SJSA1 (cell line): ENCODE results near the gene BAZ2B. TPM values are rescaled to one million over a fixed set of nuclear protein-coding genes. Genes with fewer than 3 reads are reported as not detected.
"Not testable (repeated sequence)": the region's sequence is repeated elsewhere in the genome, so short reads cannot be mapped to it uniquely, and the experiment has no call there.

ENCODE experiments used
- DNase-seq, 2 experiments: peaks; one replicate each; pipeline ENCODE4 v3.0.0-alpha.2; 2015 to 2020; ENCODE audit warnings: low spot score in 2 of 2, low read depth in 1 of 2
- H3K27ac ChIP-seq: fragments of 250-450 bp; sonication (Bioruptor Pico); 2 replicates; pipeline ENCODE4 v1.5.1; 2020; ENCODE audit warnings: mild to moderate bottlenecking, moderate library complexity
- H3K27me3 ChIP-seq: fragments of 250-450 bp; sonication (Bioruptor Pico); replicated peaks from 2 replicates; pipeline ENCODE4 v1.5.1; 2020; ENCODE audit warnings: mild to moderate bottlenecking, moderate library complexity
- H3K36me3 ChIP-seq: fragments of 250-450 bp; sonication (Bioruptor Pico); 2 replicates; pipeline ENCODE4 v1.5.1; 2020; ENCODE audit warnings: mild to moderate bottlenecking
- H3K4me1 ChIP-seq: fragments of 250-450 bp; sonication (Bioruptor Pico); replicated peaks from 2 replicates; pipeline ENCODE4 v1.6.1; 2021; ENCODE audit warnings: mild to moderate bottlenecking
- H3K4me3 ChIP-seq: fragments of 250-450 bp; sonication (Bioruptor Pico); 2 replicates; pipeline ENCODE4 v1.5.1; 2020; ENCODE audit warnings: mild to moderate bottlenecking
- H3K9me3 ChIP-seq: fragments of 250-450 bp; sonication (Bioruptor Pico); replicated peaks from 2 replicates; pipeline ENCODE4 v1.5.1; 2020; ENCODE audit warnings: mild to moderate bottlenecking
- total RNA-seq: library from RNA; depleted of rRNA; stranded (reverse); fragments of >200 nt; shearing (Covaris generic); gene quantifications from 2 replicates; pipeline ENCODE4 v1.2.3, GENCODE V29; 2014

BAZ2B gene
- total RNA-seq, 1 experiment from 2014 or later, result 15.0 TPM

- Histone ChIP-seq H3K4me1 (peaks cover 5% of the 10 kb centered on the region; the same call in 1 of the 2 replicates), H3K36me3 (no peaks in the 10 kb centered on the region), H3K4me3 (no peak overlapping the region), H3K9me3 (no peaks in the 10 kb centered on the region), H3K27ac (no peak overlapping the region), H3K27me3 (no peaks in the 10 kb centered on the region)
- no peak for DNase-seq
Measured at GRCh38 chr2:159553727-159554126, 62.6 kb downstream of the BAZ2B start.

GRCh38 chr2:159551806-159552205 lies 64.5 kb downstream of the BAZ2B start:
- no peaks in the 10 kb centered on the region for H3K36me3 ChIP-seq
- H3K9me3 ChIP-seq, result no peaks in the 10 kb centered on the region
- no peak for DNase-seq
- no peak overlapping the region for H3K4me3 ChIP-seq
- no peaks in the 10 kb centered on the region for H3K27me3 ChIP-seq
- H3K27ac ChIP-seq, result no peak overlapping the region
- peaks cover 5% of the 10 kb centered on the region; the same call in 1 of the 2 replicates for H3K4me1 ChIP-seq

GRCh38 chr2:159550231-159550630 lies 66.1 kb downstream of the BAZ2B start:
- Histone ChIP-seq H3K36me3 (no peaks in the 10 kb centered on the region), H3K4me1 (peaks cover 5% of the 10 kb centered on the region; the same call in 1 of the 2 replicates), H3K27me3 (no peaks in the 10 kb centered on the region), H3K27ac (no peak overlapping the region), H3K9me3 (no peaks in the 10 kb centered on the region), H3K4me3 (no peak overlapping the region)
- DNase-seq, result no peak

GRCh38 chr2:159549234-159549633 lies 67.1 kb downstream of the BAZ2B start:
- peak in 1 of 2 experiments; percentile 17 for DNase-seq
- Histone ChIP-seq H3K4me1 (peaks cover 5% of the 10 kb centered on the region; the same call in 1 of the 2 replicates), H3K27me3 (no peaks in the 10 kb centered on the region), H3K9me3 (no peaks in the 10 kb centered on the region), H3K4me3 (no peak overlapping the region), H3K36me3 (no peaks in the 10 kb centered on the region), H3K27ac (no peak overlapping the region)

GRCh38 chr2:159546716-159547430 lies 69.5 kb downstream of the BAZ2B start:
- H3K4me3 ChIP-seq, result no peak overlapping the region
- H3K27me3 ChIP-seq, result no peaks in the 10 kb centered on the region
- H3K36me3 ChIP-seq, result no peaks in the 10 kb centered on the region
- H3K4me1 ChIP-seq, result peaks cover 5% of the 10 kb centered on the region; the same call in 1 of the 2 replicates
- no peak overlapping the region for H3K27ac ChIP-seq
- DNase-seq, result no peak
- no peaks in the 10 kb centered on the region for H3K9me3 ChIP-seq

- Histone ChIP-seq H3K27me3 (no peaks in the 10 kb centered on the region), H3K36me3 (no peaks in the 10 kb centered on the region), H3K9me3 (no peaks in the 10 kb centered on the region), H3K4me1 (peaks cover 5% of the 10 kb centered on the region; the same call in 1 of the 2 replicates), H3K4me3 (no peak overlapping the region), H3K27ac (no peak overlapping the region)
- DNase-seq, result no peak
Measured at GRCh38 chr2:159546039-159546438, 70.3 kb downstream of the BAZ2B start.

- no peaks in the 10 kb centered on the region for H3K36me3 ChIP-seq
- peaks cover 5% of the 10 kb centered on the region; the same call in 1 of the 2 replicates for H3K4me1 ChIP-seq
- no peak overlapping the region for H3K4me3 ChIP-seq
- no peaks in the 10 kb centered on the region for H3K27me3 ChIP-seq
- H3K27ac ChIP-seq, result no peak overlapping the region
- H3K9me3 ChIP-seq, result no peaks in the 10 kb centered on the region
- no peak for DNase-seq
Measured at GRCh38 chr2:159545085-159545484, 71.3 kb downstream of the BAZ2B start.

GRCh38 chr2:159542101-159542500 lies 74.2 kb downstream of the BAZ2B start:
- Histone ChIP-seq H3K4me3 (no peak overlapping the region), H3K4me1 (no peaks in the 10 kb centered on the region), H3K9me3 (no peaks in the 10 kb centered on the region), H3K27ac (no peak overlapping the region), H3K27me3 (no peaks in the 10 kb centered on the region), H3K36me3 (no peaks in the 10 kb centered on the region)
- DNase-seq, result no peak

- no peaks in the 10 kb centered on the region for H3K4me1 ChIP-seq
- H3K9me3 ChIP-seq, result no peaks in the 10 kb centered on the region
- no peak overlapping the region for H3K4me3 ChIP-seq
- no peak for DNase-seq
- no peak overlapping the region for H3K27ac ChIP-seq
- no peaks in the 10 kb centered on the region for H3K27me3 ChIP-seq
- no peaks in the 10 kb centered on the region for H3K36me3 ChIP-seq
Measured at GRCh38 chr2:159539701-159540100, 76.6 kb downstream of the BAZ2B start.

- Histone ChIP-seq H3K9me3 (no peaks in the 10 kb centered on the region), H3K27me3 (no peaks in the 10 kb centered on the region), H3K27ac (no peak overlapping the region), H3K36me3 (no peaks in the 10 kb centered on the region), H3K4me3 (no peak overlapping the region), H3K4me1 (no peaks in the 10 kb centered on the region)
- DNase-seq, result no peak
Measured at GRCh38 chr2:159538801-159539200, 77.5 kb downstream of the BAZ2B start.

- not testable (repeated sequence) for H3K27ac ChIP-seq, H3K4me3 ChIP-seq, DNase-seq, H3K36me3 ChIP-seq, H3K27me3 ChIP-seq, H3K4me1 ChIP-seq, H3K9me3 ChIP-seq
Measured at GRCh38 chr2:159535261-159535660, 81.1 kb downstream of the BAZ2B start.

- no peak for DNase-seq
- H3K4me3 ChIP-seq, result no peak overlapping the region
- no peaks in the 10 kb centered on the region for H3K4me1 ChIP-seq
- no peaks in the 10 kb centered on the region for H3K36me3 ChIP-seq
- no peak overlapping the region for H3K27ac ChIP-seq
- 0 out of 2 replicates have a peak, but pooled peaks cover 3% of the 10 kb centered on the region for H3K27me3 ChIP-seq
- no peaks in the 10 kb centered on the region for H3K9me3 ChIP-seq
Measured at GRCh38 chr2:159531475-159531874, 84.9 kb downstream of the BAZ2B start.

GRCh38 chr2:159526433-159526832 lies 89.9 kb downstream of the BAZ2B start:
- Histone ChIP-seq H3K27me3 (0 out of 2 replicates have a peak, but pooled peaks cover 3% of the 10 kb centered on the region), H3K9me3 (no peaks in the 10 kb centered on the region), H3K27ac (no peak overlapping the region), H3K4me3 (no peak overlapping the region), H3K4me1 (no peaks in the 10 kb centered on the region), H3K36me3 (no peaks in the 10 kb centered on the region)
- DNase-seq, result no peak

- Histone ChIP-seq H3K4me3 (no peak overlapping the region), H3K9me3 (no peaks in the 10 kb centered on the region), H3K4me1 (no peaks in the 10 kb centered on the region), H3K27ac (no peak overlapping the region), H3K27me3 (no peaks in the 10 kb centered on the region), H3K36me3 (no peaks in the 10 kb centered on the region)
- no peak for DNase-seq
Measured at GRCh38 chr2:159525012-159525411, 91.3 kb downstream of the BAZ2B start.
